ENCODE data around the gene ZNF710.

- TF ChIP-seq, protein P1, sequence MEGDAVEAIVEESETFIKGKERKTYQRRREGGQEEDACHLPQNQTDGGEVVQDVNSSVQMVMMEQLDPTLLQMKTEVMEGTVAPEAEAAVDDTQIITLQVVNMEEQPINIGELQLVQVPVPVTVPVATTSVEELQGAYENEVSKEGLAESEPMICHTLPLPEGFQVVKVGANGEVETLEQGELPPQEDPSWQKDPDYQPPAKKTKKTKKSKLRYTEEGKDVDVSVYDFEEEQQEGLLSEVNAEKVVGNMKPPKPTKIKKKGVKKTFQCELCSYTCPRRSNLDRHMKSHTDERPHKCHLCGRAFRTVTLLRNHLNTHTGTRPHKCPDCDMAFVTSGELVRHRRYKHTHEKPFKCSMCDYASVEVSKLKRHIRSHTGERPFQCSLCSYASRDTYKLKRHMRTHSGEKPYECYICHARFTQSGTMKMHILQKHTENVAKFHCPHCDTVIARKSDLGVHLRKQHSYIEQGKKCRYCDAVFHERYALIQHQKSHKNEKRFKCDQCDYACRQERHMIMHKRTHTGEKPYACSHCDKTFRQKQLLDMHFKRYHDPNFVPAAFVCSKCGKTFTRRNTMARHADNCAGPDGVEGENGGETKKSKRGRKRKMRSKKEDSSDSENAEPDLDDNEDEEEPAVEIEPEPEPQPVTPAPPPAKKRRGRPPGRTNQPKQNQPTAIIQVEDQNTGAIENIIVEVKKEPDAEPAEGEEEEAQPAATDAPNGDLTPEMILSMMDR (conservative IDR thresholded peaks at IDR 0.05; ENCODE audit: low read depth, low read length): no peak
- no peak for TF ChIP-seq EZH2 (IDR thresholded peaks at IDR 0.05; ENCODE audit: borderline replicate concordance, low read depth, low read length, poor library complexity, severe bottlenecking)
Measured at GRCh38 chr15:90046911-90047392, 45.8 kb downstream of the ZNF710 start.

Data from A673 (cell line).